Measurements from ENCODE around the gene GLI3.
A peak's percentile ranks its signal among the peaks of the same experiment; 100 is the strongest.

The GLI3 gene

GRCh38 chr7:42035210-42035609 is 201.8 kb downstream of the GLI3 start:
- DNase-seq (ENCODE audit: low spot score): no peak

- no peak for DNase-seq (ENCODE audit: low spot score)
Measured at GRCh38 chr7:42033480-42033879, 203.5 kb downstream of the GLI3 start.

GRCh38 chr7:42029405-42029804 is 207.6 kb downstream of the GLI3 start:
- DNase-seq (ENCODE audit: low spot score): no peak

- no peak for DNase-seq (ENCODE audit: low spot score)
Measured at GRCh38 chr7:42027521-42027920, 209.5 kb downstream of the GLI3 start.

- DNase-seq (ENCODE audit: low spot score): no peak
Measured at GRCh38 chr7:42026622-42027197, 210.3 kb downstream of the GLI3 start.

GRCh38 chr7:42025635-42026375 is 211.2 kb downstream of the GLI3 start:
- no peak for DNase-seq (ENCODE audit: low spot score)

GRCh38 chr7:42024537-42024936 is 212.5 kb downstream of the GLI3 start:
- DNase-seq (ENCODE audit: low spot score): no peak

GRCh38 chr7:42023262-42023661 is 213.7 kb downstream of the GLI3 start:
- no peak for DNase-seq (ENCODE audit: low spot score)

GRCh38 chr7:42022791-42023190 is 214.2 kb downstream of the GLI3 start:
- DNase-seq (ENCODE audit: low spot score): no peak

- no peak for DNase-seq (ENCODE audit: low spot score)
Measured at GRCh38 chr7:42022056-42022455, 215.0 kb downstream of the GLI3 start.

GRCh38 chr7:42021631-42022030 is 215.4 kb downstream of the GLI3 start:
- DNase-seq (ENCODE audit: low spot score): no peak

GRCh38 chr7:42020061-42020460 is 216.9 kb downstream of the GLI3 start:
- DNase-seq (ENCODE audit: low spot score): no peak

GRCh38 chr7:42017349-42017986 is 219.5 kb downstream of the GLI3 start:
- no peak for DNase-seq (ENCODE audit: low spot score)

- DNase-seq (ENCODE audit: low spot score): no peak
Measured at GRCh38 chr7:42016517-42016916, 220.5 kb downstream of the GLI3 start.

GRCh38 chr7:42014625-42015618 is 222.1 kb downstream of the GLI3 start:
- peak; percentile 16 for DNase-seq (ENCODE audit: low spot score)

- no peak for DNase-seq (ENCODE audit: low spot score)
Measured at GRCh38 chr7:42012786-42013360, 224.1 kb downstream of the GLI3 start.

- DNase-seq (ENCODE audit: low spot score): no peak
Measured at GRCh38 chr7:42012313-42012712, 224.7 kb downstream of the GLI3 start.

GRCh38 chr7:42011846-42012245 is 225.2 kb downstream of the GLI3 start:
- DNase-seq (ENCODE audit: low spot score): no peak

- no peak for DNase-seq (ENCODE audit: low spot score)
Measured at GRCh38 chr7:42010751-42011150, 226.3 kb downstream of the GLI3 start.

- no peak for DNase-seq (ENCODE audit: low spot score)
Measured at GRCh38 chr7:42006801-42007513, 230.1 kb downstream of the GLI3 start.

- DNase-seq (ENCODE audit: low spot score): no peak
Measured at GRCh38 chr7:42002654-42003053, 234.4 kb downstream of the GLI3 start.
